HL-60 (cell line): Measurements from ENCODE around the gene RPUSD3.

Source experiments
- CTCF ChIP-seq: IDR thresholded peaks from one replicate; pipeline ENCODE4 v1.5.1; 2011; ENCODE audit warnings: low read length, control low read depth, inconsistent platforms; ENCODE audit not compliant: insufficient read depth
- GABPA ChIP-seq: IDR thresholded peaks from 2 replicates; pipeline ENCODE4 v1.6.1; 2012; ENCODE audit warnings: low read depth
- POLR2AphosphoS5 ChIP-seq: IDR thresholded peaks from 2 replicates; pipeline ENCODE4 v1.6.1; 2012; ENCODE audit warnings: low read depth
- REST ChIP-seq: IDR thresholded peaks from 2 replicates; pipeline ENCODE4 v1.6.1; 2012; ENCODE audit warnings: low read depth; ENCODE audit not compliant: insufficient replicate concordance

- TF ChIP-seq CTCF = no peak
- TF ChIP-seq GABPA = no peak
- TF ChIP-seq POLR2AphosphoS5 = no peak
- no peak for TF ChIP-seq REST
These were observed 17.4 kb upstream of the RPUSD3 start for GRCh38 chr3:9861201-9861600.
